Breast epithelium (tissue), 4 donors: Measurements from ENCODE around the gene CYFIP1. TPM values are rescaled to one million over a fixed set of nuclear protein-coding genes. Genes with fewer than 3 reads are reported as not detected.

Experiments used
- DNase-seq, 2 donors: peaks; one replicate each; pipeline ENCODE4 v3.0.0-alpha.2; 2019; ENCODE audit warnings: low spot score in 2 of 2
- H3K27ac ChIP-seq, 2 donors: fragments of 200-600 bp; sonication (generic) in 1 of 2; one replicate each; pipeline ENCODE4 v1.5.1; 2016 to 2019; ENCODE audit warnings: mild to moderate bottlenecking in 1 of 2
- H3K27me3 ChIP-seq, 2 donors: fragments of 200-600 bp; sonication (generic) in 1 of 2; one replicate each; pipeline versions ENCODE4 v1.5.1 to v1.6.0; 2017 to 2019; ENCODE audit warnings: control low read depth in 1 of 2, mild to moderate bottlenecking in 1 of 2
- H3K36me3 ChIP-seq: fragments of 200-600 bp; one replicate; pipeline ENCODE4 v1.5.1; 2019
- H3K4me1 ChIP-seq, 2 donors: fragments of 200-600 bp; sonication (generic); one replicate each; pipeline ENCODE4 v1.5.1; 2016 to 2019; ENCODE audit warnings: control low read depth in 1 of 2
- H3K4me3 ChIP-seq, 3 donors: fragments of 200-600 bp; sonication (generic); 1 replicate in 2 of 3; 2 replicates in 1 of 3; pipeline ENCODE4 v1.5.1; 2016 to 2019; ENCODE audit warnings: mild to moderate bottlenecking in 3 of 3, moderate library complexity in 2 of 3
- H3K9me3 ChIP-seq, 2 donors: fragments of 200-600 bp; sonication (generic) in 1 of 2; one replicate each; pipeline ENCODE4 v1.5.1; 2016 to 2019; ENCODE audit warnings: control low read depth in 1 of 2
- CTCF ChIP-seq, 3 donors: fragments of 450-650 bp; IDR thresholded peaks; one replicate each; pipeline ENCODE4 v1.5.1; 2016 to 2017; ENCODE audit warnings: antibody characterized with exemption in 3 of 3, mild to moderate bottlenecking in 3 of 3, moderate library complexity in 3 of 3
- POLR2A ChIP-seq: fragments of 450-650 bp; IDR thresholded peaks from one replicate; pipeline ENCODE4 v1.6.1; 2016; ENCODE audit warnings: antibody characterized with exemption, mild to moderate bottlenecking, moderate library complexity
- POLR2AphosphoS5 ChIP-seq, 3 donors: sonication (generic); formaldehyde crosslinking; IDR thresholded peaks; one replicate each; pipeline ENCODE4 v1.6.1; 2017; ENCODE audit warnings: antibody characterized with exemption in 3 of 3
- intact Hi-C: fragments of 100-400 bp; cut with DNase I; formaldehyde crosslinking; loops from one replicate; pipeline ENCODE4 v1.15.1; 2023; ENCODE audit warnings: low total_unique reads
- total RNA-seq, 3 donors: library from RNA; depleted of rRNA; stranded (reverse); fragments of >200 nt; gene quantifications; one replicate each; pipeline ENCODE4 v1.1.0, GENCODE V29; 2016

The CYFIP1 gene
- total RNA-seq, 3 donors from 2014 or later, result 97.9 to 128 (median 124) TPM

GRCh38 chr15:22823495-22824128 lies 156.6 kb downstream of the CYFIP1 start:
- TF ChIP-seq POLR2A (no peak), POLR2AphosphoS5 (IDR thresholded peaks at IDR 0.05) (no peak), CTCF (IDR thresholded peaks at IDR 0.05) (no peak)
- no peak for DNase-seq
- Histone ChIP-seq H3K9me3 (no peaks in the 10 kb centered on the region), H3K36me3 (peaks cover 4% of the 10 kb centered on the region), H3K4me3 (no peak overlapping the region), H3K4me1 (no peaks in the 10 kb centered on the region), H3K27ac (no peak overlapping the region), H3K27me3 (no peaks in the 10 kb centered on the region)
- intact Hi-C loops, result no loop called here

- no peak for DNase-seq
- no peaks in the 10 kb centered on the region for H3K27me3 ChIP-seq
- TF ChIP-seq POLR2A (no peak), CTCF (IDR thresholded peaks at IDR 0.05) (no peak)
- H3K36me3 ChIP-seq, result peaks cover 4% of the 10 kb centered on the region
- H3K4me3 ChIP-seq, result no peak overlapping the region
- intact Hi-C loops, result no loop called here
- no peaks in the 10 kb centered on the region for H3K9me3 ChIP-seq
- no peaks in the 10 kb centered on the region for H3K4me1 ChIP-seq
- H3K27ac ChIP-seq, result no peak overlapping the region
Measured at GRCh38 chr15:22819651-22820050, 160.5 kb downstream of the CYFIP1 start.

Other genes with a start within 250 kb of the CYFIP1 start
- 10 to 100 TPM in 1 of 3 donors, 1 to 10 TPM in 2; 5.4 to 15.4 (median 9.5) TPM for gene NIPA1, start 193.7 kb downstream of the CYFIP1 start, total RNA-seq
- gene NIPA2, start 141.7 kb downstream of the CYFIP1 start, total RNA-seq, result 10 to 100 TPM; 35.7 to 50.8 (median 40.3) TPM
- 10 to 100 TPM; 27.5 to 33.6 (median 28.0) TPM for gene TUBGCP5, start 59.2 kb upstream of the CYFIP1 start, total RNA-seq
- gene GOLGA6L1, start 156.5 kb upstream of the CYFIP1 start, total RNA-seq, result not detected